SU-DHL-6 (cell line): Measurements from ENCODE around the gene PDS5A.
"Not testable (repeated sequence)": the region's sequence is repeated elsewhere in the genome, so short reads cannot be mapped to it uniquely, and the experiment has no call there.

Experiments
- H2AFZ ChIP-seq: fragments of 200-600 bp; sonication (generic); 2 replicates; pipeline ENCODE4 v1.6.1; 2014; ENCODE audit warnings: low read depth, mild to moderate bottlenecking, moderate library complexity, mixed read lengths, antibody characterized with exemption, low read length; ENCODE audit not compliant: severe bottlenecking
- H3F3A ChIP-seq: fragments of 200-600 bp; shearing (Covaris generic); 2 replicates; pipeline ENCODE4 v1.6.0; 2016; ENCODE audit warnings: antibody characterized with exemption, mild to moderate bottlenecking; ENCODE audit not compliant: insufficient read depth
- H3K27ac ChIP-seq: fragments of 200-600 bp; sonication (generic); 2 replicates; pipeline ENCODE4 v1.5.1; 2016; ENCODE audit warnings: low read depth, mild to moderate bottlenecking, low read length, moderate library complexity, mixed read lengths
- H3K27me3 ChIP-seq: fragments of 200-600 bp; sonication (generic), shearing (Covaris generic); 2 replicates; pipeline ENCODE4 v1.6.0; 2014; ENCODE audit warnings: mild to moderate bottlenecking, low read length
- H3K36me3 ChIP-seq: fragments of 200-600 bp; sonication (generic); 2 replicates; pipeline ENCODE4 v1.6.1; 2014; ENCODE audit warnings: mild to moderate bottlenecking, low read length, mixed read lengths
- H3K4me2 ChIP-seq: fragments of 300-600, 200-600 bp; shearing (Covaris generic), sonication (generic); 2 replicates; pipeline ENCODE4 v1.6.0; 2014; ENCODE audit warnings: low read length, low read depth, mild to moderate bottlenecking; ENCODE audit not compliant: poor library complexity, severe bottlenecking
- H3K4me3 ChIP-seq: fragments of 200-600 bp; sonication (generic); 2 replicates; pipeline ENCODE4 v1.5.1; 2014; ENCODE audit warnings: antibody characterized with exemption, low read length, mild to moderate bottlenecking, mixed read lengths; ENCODE audit not compliant: insufficient read depth, poor library complexity, severe bottlenecking
- H3K79me2 ChIP-seq: fragments of 200-600 bp; sonication (generic); 2 replicates; pipeline ENCODE4 v1.6.1; 2014; ENCODE audit warnings: mild to moderate bottlenecking, low read length, moderate library complexity; ENCODE audit not compliant: insufficient read depth
- H3K9ac ChIP-seq: fragments of 200-600 bp; sonication (generic); 2 replicates; pipeline ENCODE4 v1.7.0; 2014; ENCODE audit warnings: mild to moderate bottlenecking, low read length
- H3K9me2 ChIP-seq: fragments of 200-600 bp; sonication (generic); replicated peaks from 2 replicates; pipeline ENCODE4 v1.6.1; 2014; ENCODE audit warnings: low read length; ENCODE audit not compliant: insufficient read depth
- H3K9me3 ChIP-seq: fragments of 200-600 bp; sonication (generic); 2 replicates; pipeline ENCODE4 v1.6.1; 2014; ENCODE audit warnings: low read length, mixed read lengths; ENCODE audit not compliant: insufficient read depth
- H4K20me1 ChIP-seq: fragments of 200-600 bp; sonication (generic); 2 replicates; pipeline ENCODE4 v1.6.1; 2014; ENCODE audit warnings: low read depth, mild to moderate bottlenecking, antibody characterized with exemption, low read length, moderate library complexity, mixed read lengths
- EZH2phosphoT487 ChIP-seq: fragments of 200-600 bp; sonication (generic), shearing (Covaris generic); conservative IDR thresholded peaks from 2 replicates; pipeline ENCODE4 v1.6.1; 2018; ENCODE audit warnings: mild to moderate bottlenecking, antibody characterized with exemption, low read length, moderate library complexity, mixed read lengths
- TF ChIP-seq, protein P1 (sequence below): fragments of 200-600 bp; sonication (generic); IDR thresholded peaks from one replicate; pipeline ENCODE4 v1.5.1; 2017; ENCODE audit warnings: antibody characterized with exemption, mild to moderate bottlenecking, low read length, moderate library complexity; ENCODE audit not compliant: insufficient read depth, poor library complexity, severe bottlenecking

The PDS5A gene

DNA sequence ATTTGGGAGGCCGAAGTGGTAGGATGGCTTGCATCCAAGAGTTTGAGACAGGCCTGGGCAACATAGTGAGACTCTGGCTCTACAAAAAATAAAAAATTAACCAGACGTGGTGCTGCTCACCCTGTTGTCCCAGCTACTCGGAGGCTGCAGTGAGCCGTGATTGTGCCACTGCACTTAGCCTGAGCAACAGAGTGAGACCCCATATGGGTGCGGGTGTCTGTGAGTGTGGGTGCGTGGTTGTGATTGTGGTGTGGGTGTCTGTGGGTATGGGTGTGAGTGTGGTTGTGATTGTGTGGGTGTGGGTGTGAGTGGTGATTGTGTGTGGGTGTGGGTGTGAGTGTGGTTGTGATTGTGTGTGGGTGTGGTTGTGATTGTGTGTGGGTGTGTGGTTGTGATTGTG is 165.2 kb downstream of the PDS5A start:
- no peaks in the 10 kb centered on the region for H3K27me3 ChIP-seq
- no peak overlapping the region for H3K27ac ChIP-seq
- no peak for TF ChIP-seq EZH2phosphoT487
- TF ChIP-seq, protein P1, sequence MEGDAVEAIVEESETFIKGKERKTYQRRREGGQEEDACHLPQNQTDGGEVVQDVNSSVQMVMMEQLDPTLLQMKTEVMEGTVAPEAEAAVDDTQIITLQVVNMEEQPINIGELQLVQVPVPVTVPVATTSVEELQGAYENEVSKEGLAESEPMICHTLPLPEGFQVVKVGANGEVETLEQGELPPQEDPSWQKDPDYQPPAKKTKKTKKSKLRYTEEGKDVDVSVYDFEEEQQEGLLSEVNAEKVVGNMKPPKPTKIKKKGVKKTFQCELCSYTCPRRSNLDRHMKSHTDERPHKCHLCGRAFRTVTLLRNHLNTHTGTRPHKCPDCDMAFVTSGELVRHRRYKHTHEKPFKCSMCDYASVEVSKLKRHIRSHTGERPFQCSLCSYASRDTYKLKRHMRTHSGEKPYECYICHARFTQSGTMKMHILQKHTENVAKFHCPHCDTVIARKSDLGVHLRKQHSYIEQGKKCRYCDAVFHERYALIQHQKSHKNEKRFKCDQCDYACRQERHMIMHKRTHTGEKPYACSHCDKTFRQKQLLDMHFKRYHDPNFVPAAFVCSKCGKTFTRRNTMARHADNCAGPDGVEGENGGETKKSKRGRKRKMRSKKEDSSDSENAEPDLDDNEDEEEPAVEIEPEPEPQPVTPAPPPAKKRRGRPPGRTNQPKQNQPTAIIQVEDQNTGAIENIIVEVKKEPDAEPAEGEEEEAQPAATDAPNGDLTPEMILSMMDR, result no peak
- H3K36me3 ChIP-seq, result no peaks in the 10 kb centered on the region
- H3K4me3 ChIP-seq, result no peak overlapping the region
- no peaks in the 10 kb centered on the region for H3K9me2 ChIP-seq
- H3F3A ChIP-seq, result no peaks in the 10 kb centered on the region
- H2AFZ ChIP-seq, result no peak overlapping the region
- no peak overlapping the region for H3K4me2 ChIP-seq
- no peaks in the 10 kb centered on the region for H3K79me2 ChIP-seq
- no peak overlapping the region for H3K9ac ChIP-seq
- H3K9me3 ChIP-seq, result no peaks in the 10 kb centered on the region
- H4K20me1 ChIP-seq, result no peaks in the 10 kb centered on the region

DNA sequence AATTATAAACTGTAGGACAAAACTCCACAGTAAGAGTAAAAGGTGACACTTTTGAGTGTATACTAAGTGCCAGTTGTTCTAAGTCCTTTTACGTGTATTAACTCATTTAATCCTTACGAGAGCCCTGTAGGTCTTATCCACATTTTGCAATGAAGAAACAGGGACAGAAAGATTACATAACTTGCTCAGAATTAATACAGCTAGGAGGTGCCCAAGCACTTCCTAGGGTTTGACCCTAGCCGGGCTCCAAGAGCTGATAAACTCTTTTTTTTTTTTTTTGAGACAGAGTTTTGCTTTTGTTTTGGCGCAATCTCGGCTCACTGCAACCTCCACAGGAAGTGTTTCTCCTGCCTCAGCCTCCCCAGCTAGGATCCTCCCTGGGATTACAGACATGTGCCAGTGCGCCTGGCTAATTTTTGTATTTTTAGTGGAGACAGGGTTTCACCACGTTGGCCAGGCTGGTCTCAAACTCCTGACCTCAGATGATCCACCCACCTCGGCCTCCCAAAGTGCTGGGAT is 169.4 kb downstream of the PDS5A start:
- TF ChIP-seq, protein P1, result no peak
- TF ChIP-seq EZH2phosphoT487, result no peak
- H3K9me3 ChIP-seq, result no peaks in the 10 kb centered on the region
- no peak overlapping the region for H2AFZ ChIP-seq
- no peaks in the 10 kb centered on the region for H3K27me3 ChIP-seq
- H3K4me3 ChIP-seq, result no peak overlapping the region
- H3F3A ChIP-seq, result no peaks in the 10 kb centered on the region
- no peaks in the 10 kb centered on the region for H3K9me2 ChIP-seq
- no peaks in the 10 kb centered on the region for H3K79me2 ChIP-seq
- H3K27ac ChIP-seq, result no peak overlapping the region
- no peak overlapping the region for H3K9ac ChIP-seq
- H3K36me3 ChIP-seq, result no peaks in the 10 kb centered on the region
- H4K20me1 ChIP-seq, result no peaks in the 10 kb centered on the region
- no peak overlapping the region for H3K4me2 ChIP-seq

DNA sequence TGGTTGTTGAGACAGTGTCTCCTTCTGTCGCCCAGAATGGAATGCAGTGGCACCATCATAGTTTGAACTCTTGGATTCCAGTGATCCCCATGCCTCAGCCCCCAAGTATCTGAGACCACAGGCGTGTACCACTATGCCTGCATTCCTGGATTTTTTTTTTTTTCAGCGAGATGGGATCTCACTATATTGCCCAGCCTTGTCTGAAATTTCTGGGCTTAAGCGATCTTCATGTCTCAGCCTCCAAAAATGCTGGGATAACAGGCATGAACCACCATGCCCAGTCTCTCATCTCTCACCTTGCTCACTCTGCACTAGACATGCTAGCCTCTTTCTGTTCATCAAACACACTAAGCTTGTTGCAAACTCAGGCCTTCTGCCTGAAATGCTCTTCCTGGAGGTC is 175.7 kb downstream of the PDS5A start:
- Histone ChIP-seq H4K20me1 (no peaks in the 10 kb centered on the region), H2AFZ (no peak overlapping the region), H3K4me3 (no peak overlapping the region), H3K79me2 (no peaks in the 10 kb centered on the region), H3K4me2 (no peak overlapping the region), H3K27ac (no peak overlapping the region), H3F3A (no peaks in the 10 kb centered on the region), H3K9ac (no peak overlapping the region), H3K27me3 (no peaks in the 10 kb centered on the region), H3K36me3 (no peaks in the 10 kb centered on the region), H3K9me3 (no peaks in the 10 kb centered on the region), H3K9me2 (no peaks in the 10 kb centered on the region)
- TF ChIP-seq EZH2phosphoT487, result no peak
- TF ChIP-seq, protein P1, result no peak

DNA sequence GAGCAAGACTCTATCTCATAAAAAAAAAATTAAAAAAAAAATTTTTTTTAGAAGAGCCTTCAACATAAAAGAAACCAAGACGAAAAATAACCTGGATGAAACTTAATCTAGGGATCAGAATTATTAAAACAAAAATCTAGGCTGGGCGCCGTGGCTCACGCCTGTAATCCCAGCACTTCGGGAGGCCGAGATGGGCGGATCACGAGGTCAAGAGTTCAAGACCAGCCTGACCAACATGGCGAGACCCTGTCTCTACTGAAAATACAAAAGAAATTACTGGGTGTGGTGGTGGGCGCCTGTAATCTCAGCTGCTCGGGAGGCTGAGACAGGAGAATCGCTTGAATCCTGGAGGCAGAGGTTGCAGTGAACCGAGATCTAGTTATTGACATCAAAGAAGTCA is 184.7 kb downstream of the PDS5A start:
- H3K27me3 ChIP-seq, H3F3A ChIP-seq, H3K4me2 ChIP-seq, H2AFZ ChIP-seq, H3K9me3 ChIP-seq, H3K27ac ChIP-seq, H3K36me3 ChIP-seq, H3K4me3 ChIP-seq, H4K20me1 ChIP-seq, H3K9me2 ChIP-seq, H3K9ac ChIP-seq, H3K79me2 ChIP-seq: not testable (repeated sequence)
